ENCODE data around the gene TMEM131L.

- TF ChIP-seq, protein P1, sequence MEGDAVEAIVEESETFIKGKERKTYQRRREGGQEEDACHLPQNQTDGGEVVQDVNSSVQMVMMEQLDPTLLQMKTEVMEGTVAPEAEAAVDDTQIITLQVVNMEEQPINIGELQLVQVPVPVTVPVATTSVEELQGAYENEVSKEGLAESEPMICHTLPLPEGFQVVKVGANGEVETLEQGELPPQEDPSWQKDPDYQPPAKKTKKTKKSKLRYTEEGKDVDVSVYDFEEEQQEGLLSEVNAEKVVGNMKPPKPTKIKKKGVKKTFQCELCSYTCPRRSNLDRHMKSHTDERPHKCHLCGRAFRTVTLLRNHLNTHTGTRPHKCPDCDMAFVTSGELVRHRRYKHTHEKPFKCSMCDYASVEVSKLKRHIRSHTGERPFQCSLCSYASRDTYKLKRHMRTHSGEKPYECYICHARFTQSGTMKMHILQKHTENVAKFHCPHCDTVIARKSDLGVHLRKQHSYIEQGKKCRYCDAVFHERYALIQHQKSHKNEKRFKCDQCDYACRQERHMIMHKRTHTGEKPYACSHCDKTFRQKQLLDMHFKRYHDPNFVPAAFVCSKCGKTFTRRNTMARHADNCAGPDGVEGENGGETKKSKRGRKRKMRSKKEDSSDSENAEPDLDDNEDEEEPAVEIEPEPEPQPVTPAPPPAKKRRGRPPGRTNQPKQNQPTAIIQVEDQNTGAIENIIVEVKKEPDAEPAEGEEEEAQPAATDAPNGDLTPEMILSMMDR (IDR thresholded peaks at IDR 0.05), result no peak
- TF ChIP-seq POLR2A (IDR thresholded peaks at IDR 0.05), result no peak
Measured at GRCh38 chr4:153489856-153490558, 23.8 kb downstream of the TMEM131L start.
